H1 (cell line): Measurements from ENCODE around the gene CYSLTR1. TPM values are rescaled to one million over a fixed set of nuclear protein-coding genes. Genes with fewer than 3 reads are reported as not detected.

Experiments
- GTF2F1 ChIP-seq: IDR thresholded peaks from 2 replicates; pipeline ENCODE4 v1.6.1; 2012; ENCODE audit warnings: low read depth, low read length, improper control_type of control experiment, borderline replicate concordance
- polyA plus RNA-seq, 7 experiments: library from polyadenylated mRNA; depleted of rRNA in 3 of 7; stranded (reverse) in 5 of 7; unstranded in 2 of 7; fragments of >200 nt in 5 of 7; fragments of 200-250 nt in 2 of 7; gene quantifications; 1 replicate in 5 of 7; 2 replicates in 1 of 7; 4 replicates in 1 of 7; pipeline versions ENCODE4 v1.2.1 to v1.2.3, GENCODE V29; 2011 to 2013; ENCODE audit warnings: missing spikeins in 2 of 7, mixed read lengths in 2 of 7
- total RNA-seq: library from RNA; stranded (reverse); fragmentation: NEBNext Ultra II Directional; extraction: Animal tissue kit (Norgen Biotek cat#: 25700); gene quantifications from 2 replicates; pipeline ENCODE4 v1.2.1, GENCODE V29; 2021

CYSLTR1 gene
- total and polyA plus RNA-seq, 2 of the 8 experiments (the other 6 are each of a cell fraction or from before 2014, with no cell fraction given), result 0.09 TPM

- no peak for TF ChIP-seq GTF2F1
- TF ChIP-seq, all 59 proteins: peak for 0
Observed at GRCh38 chrX:78316265-78316664, 11.1 kb downstream of the CYSLTR1 start (continued).
